Measurements from ENCODE around the gene BRMS1L. TPM values are rescaled to one million over a fixed set of nuclear protein-coding genes. Genes with fewer than 3 reads are reported as not detected.

The BRMS1L gene
- total and polyA plus RNA-seq, 5 donors = 9.3 to 15.8 (median 14.8) TPM

DNA sequence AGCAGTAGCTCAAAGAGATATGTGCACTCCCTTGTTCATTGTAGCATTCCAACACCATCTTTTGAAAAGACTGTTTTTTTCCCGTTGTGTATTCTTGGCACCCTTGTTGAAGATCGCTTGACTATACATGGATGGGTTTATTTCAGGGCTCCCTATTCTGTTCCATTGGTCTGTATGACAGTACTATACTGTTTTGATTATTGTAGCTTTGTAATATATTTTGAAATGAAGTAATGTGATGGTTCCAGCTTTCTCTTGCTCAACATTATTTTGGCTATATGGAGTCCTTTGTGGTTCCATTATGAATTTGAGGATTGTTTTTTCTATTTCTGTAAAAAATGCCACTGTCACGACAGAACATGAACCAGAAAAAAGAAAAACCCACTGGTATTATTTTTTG, 25.7 kb downstream of the BRMS1L start:
- DNase-seq (no peak), ATAC-seq (no peak)
- intact Hi-C loops (cut with DNase I) = no loop called here
- no peak overlapping the region for H3K4me3 ChIP-seq (ENCODE audit: low read length)
- H3K4me1 ChIP-seq (ENCODE audit: control insufficient read depth, insufficient read depth, low read length) = no peaks in the 10 kb centered on the region
- H3K27ac ChIP-seq (ENCODE audit: low read length) = no peak overlapping the region
- H3K27me3 ChIP-seq (ENCODE audit: control insufficient read depth, insufficient read depth) = no peaks in the 10 kb centered on the region
- no peaks in the 10 kb centered on the region for H3K9me3 ChIP-seq (ENCODE audit: control insufficient read depth, low read length)
- 98% methylated on average over 3 of the region's 3 CpGs for WGBS

DNA sequence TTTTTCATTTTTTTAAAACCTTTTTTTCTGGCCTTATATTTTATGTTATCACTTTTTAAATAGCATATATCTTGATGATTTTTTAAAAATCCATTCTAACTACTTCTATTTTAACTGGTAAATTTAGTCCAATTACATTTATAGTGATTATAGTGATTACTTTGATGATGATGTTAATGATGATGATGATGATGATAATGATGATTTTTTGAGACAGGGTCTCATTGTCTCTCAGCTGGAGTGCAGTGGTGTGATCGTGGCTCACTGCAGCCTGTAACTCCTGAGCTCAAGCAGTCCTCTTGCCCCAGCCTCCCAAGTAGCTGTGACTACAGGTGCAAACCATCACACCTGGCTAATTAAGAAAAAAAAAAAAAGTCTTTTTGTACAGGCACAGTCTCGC, 27.1 kb downstream of the BRMS1L start:
- H3K4me3 ChIP-seq (ENCODE audit: low read length) = no peak overlapping the region
- H3K9me3 ChIP-seq (ENCODE audit: control insufficient read depth, low read length) = no peaks in the 10 kb centered on the region
- DNase-seq = no peak
- intact Hi-C loops (cut with DNase I) = no loop called here
- no peak for ATAC-seq
- 98% methylated on average over 2 of the region's 2 CpGs for WGBS
- no peak overlapping the region for H3K27ac ChIP-seq (ENCODE audit: low read length)
- no peaks in the 10 kb centered on the region for H3K27me3 ChIP-seq (ENCODE audit: control insufficient read depth, insufficient read depth)
- no peaks in the 10 kb centered on the region for H3K4me1 ChIP-seq (ENCODE audit: control insufficient read depth, insufficient read depth, low read length)

DNA sequence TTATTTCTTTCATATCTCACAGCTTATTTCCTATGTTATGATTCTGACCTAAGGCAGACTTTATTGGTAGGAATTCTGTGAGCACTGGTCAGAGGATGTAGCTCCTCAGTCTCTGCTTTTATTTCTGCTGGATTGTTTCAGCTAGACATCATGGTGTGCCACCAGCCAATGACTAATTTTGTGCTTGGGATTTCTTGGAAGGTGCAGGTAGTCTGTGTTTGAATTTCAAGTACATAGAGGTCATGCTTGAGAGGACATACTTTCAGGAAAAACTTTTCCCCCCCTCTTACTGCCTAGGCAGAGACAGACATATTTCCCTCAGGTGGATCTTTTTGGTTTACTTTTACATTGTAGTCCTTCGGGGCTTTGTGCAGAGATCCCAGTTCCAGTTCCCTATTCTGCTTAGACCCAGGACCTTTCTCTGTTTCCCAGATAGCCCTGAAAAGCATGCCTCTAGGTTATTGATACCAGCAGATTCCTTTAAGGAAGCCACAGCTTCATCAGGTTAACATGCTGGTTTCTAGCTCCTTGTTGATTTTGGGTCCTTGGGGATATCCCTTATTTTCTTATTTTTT, 28.6 kb downstream of the BRMS1L start:
- WGBS = 78% methylated on average over 1 of the region's 1 CpG
- Histone ChIP-seq H3K27me3 (ENCODE audit: control insufficient read depth, insufficient read depth) (no peaks in the 10 kb centered on the region), H3K9me3 (ENCODE audit: control insufficient read depth, low read length) (no peaks in the 10 kb centered on the region), H3K27ac (ENCODE audit: low read length) (no peak overlapping the region), H3K4me1 (ENCODE audit: control insufficient read depth, insufficient read depth, low read length) (no peaks in the 10 kb centered on the region), H3K4me3 (ENCODE audit: low read length) (no peak overlapping the region)
- intact Hi-C loops (cut with DNase I) = no loop called here
- ATAC-seq = no peak
- no peak for DNase-seq

DNA sequence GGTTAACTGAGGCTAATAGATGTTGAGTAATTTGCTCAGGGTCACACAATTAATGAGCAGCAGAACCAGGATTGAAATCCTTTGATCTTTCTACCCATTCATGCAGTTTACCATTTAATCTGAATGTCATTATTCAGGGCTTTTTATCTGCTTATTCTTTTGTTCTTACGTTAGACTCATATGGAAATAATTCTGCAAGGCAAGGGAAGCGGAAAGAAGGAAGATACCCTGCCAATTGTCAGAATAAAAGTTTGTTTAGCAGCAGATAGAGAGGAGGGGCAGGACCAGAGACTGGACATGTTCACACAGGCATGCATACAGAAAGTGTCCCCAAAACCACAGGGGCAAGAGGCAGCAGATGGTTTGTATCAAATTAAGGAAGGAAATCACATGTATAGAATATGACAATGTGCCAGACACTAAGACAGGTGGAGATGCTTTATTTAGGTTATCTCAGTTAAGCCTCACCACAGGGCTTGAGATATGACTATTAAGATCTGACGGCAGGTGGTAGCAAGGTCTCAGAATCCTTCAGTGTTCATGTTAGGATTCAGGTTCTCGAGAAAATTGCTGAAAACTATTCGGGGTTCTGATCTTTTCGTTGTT, 29.8 kb downstream of the BRMS1L start:
- intact Hi-C loops (cut with DNase I) = no loop called here
- Histone ChIP-seq H3K27ac (ENCODE audit: low read length) (no peak overlapping the region), H3K4me3 (ENCODE audit: low read length) (no peak overlapping the region), H3K27me3 (ENCODE audit: control insufficient read depth, insufficient read depth) (no peaks in the 10 kb centered on the region), H3K4me1 (ENCODE audit: control insufficient read depth, insufficient read depth, low read length) (no peaks in the 10 kb centered on the region), H3K9me3 (ENCODE audit: control insufficient read depth, low read length) (no peaks in the 10 kb centered on the region)
- WGBS = 83% methylated on average over 6 of the region's 6 CpGs
- no peak for DNase-seq
- ATAC-seq = no peak

DNA sequence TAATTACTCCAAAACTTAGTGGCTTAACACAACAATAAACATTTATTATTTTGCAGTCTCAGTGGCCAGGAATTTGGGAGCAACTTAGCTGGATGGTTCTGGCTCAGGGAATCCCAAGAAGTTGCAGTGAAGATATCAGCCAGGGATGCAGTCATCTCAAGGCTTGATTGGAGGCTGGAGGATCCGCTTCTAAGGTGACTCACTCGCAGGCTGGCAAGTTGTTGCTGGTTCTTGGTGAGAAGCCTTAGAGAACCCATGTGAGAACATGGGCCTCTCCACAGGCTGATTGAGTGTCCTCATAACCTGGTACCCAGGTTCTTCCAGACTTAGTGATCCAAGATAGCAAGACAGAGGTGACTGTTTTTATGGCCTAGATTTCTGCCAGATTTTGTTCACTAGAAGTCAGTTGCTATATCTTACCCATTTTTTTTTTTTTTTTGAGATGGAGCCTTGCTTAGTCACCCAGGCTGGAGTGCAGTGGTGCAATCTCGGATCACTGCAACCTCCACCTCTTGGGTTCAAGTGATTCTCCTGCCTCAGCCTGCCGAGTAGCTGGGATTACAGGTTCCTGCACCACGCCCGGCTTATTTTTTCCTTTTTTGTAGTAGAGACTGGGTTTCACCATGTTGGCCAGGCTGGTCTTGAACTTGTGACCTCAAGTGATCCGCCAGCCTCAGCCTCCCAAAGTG, 32.5 kb downstream of the BRMS1L start:
- intact Hi-C loops (cut with DNase I) = no loop called here
- H3K4me3 ChIP-seq (ENCODE audit: low read length) = no peak overlapping the region
- H3K27ac ChIP-seq (ENCODE audit: low read length) = no peak overlapping the region
- no peaks in the 10 kb centered on the region for H3K27me3 ChIP-seq (ENCODE audit: control insufficient read depth, insufficient read depth)
- DNase-seq = no peak
- WGBS = 96% methylated on average over 7 of the region's 7 CpGs
- no peaks in the 10 kb centered on the region for H3K9me3 ChIP-seq (ENCODE audit: control insufficient read depth, low read length)
- no peak for ATAC-seq
- no peaks in the 10 kb centered on the region for H3K4me1 ChIP-seq (ENCODE audit: control insufficient read depth, insufficient read depth, low read length)

DNA sequence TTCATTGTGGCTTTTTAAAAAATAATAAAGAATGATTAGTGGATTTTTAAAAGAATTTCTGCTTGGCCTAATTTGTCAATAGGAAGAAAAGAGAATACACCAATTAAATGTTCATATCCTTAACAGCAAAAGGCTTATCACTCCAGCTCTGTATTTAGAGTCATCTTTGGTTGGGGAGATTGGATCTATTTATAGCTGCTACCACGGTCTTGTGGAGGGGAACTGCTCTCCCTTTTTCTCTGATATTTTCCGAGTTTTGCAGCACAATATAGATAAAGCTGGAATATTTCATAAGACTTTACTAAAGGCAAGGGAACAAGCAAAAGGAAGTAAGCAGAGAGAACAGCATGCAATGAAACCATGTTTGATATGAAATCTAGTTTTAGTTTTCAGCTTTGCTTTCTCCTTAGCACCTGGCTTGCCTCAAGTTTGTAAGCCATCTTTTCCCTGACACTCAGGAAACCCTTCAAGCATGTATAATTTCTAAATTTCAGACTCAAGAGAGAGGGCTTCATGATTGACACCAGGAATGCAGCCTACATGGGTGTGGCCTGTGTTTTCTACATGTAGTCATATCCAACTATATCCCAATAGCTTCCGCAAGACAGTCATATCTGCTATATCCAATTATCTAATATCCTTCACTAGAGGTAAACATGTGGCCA, 35.2 kb downstream of the BRMS1L start:
- peak; percentile 31 to 52 for ATAC-seq
- intact Hi-C loops (cut with DNase I) = no loop called here
- Histone ChIP-seq H3K4me1 (ENCODE audit: control insufficient read depth, insufficient read depth, low read length) (no peaks in the 10 kb centered on the region), H3K4me3 (ENCODE audit: low read length) (no peak overlapping the region), H3K9me3 (ENCODE audit: control insufficient read depth, low read length) (no peaks in the 10 kb centered on the region), H3K27ac (ENCODE audit: low read length) (no peak overlapping the region), H3K27me3 (ENCODE audit: control insufficient read depth, insufficient read depth) (no peaks in the 10 kb centered on the region)
- 45% methylated on average over 3 of the region's 3 CpGs for WGBS
- no peak for DNase-seq

DNA sequence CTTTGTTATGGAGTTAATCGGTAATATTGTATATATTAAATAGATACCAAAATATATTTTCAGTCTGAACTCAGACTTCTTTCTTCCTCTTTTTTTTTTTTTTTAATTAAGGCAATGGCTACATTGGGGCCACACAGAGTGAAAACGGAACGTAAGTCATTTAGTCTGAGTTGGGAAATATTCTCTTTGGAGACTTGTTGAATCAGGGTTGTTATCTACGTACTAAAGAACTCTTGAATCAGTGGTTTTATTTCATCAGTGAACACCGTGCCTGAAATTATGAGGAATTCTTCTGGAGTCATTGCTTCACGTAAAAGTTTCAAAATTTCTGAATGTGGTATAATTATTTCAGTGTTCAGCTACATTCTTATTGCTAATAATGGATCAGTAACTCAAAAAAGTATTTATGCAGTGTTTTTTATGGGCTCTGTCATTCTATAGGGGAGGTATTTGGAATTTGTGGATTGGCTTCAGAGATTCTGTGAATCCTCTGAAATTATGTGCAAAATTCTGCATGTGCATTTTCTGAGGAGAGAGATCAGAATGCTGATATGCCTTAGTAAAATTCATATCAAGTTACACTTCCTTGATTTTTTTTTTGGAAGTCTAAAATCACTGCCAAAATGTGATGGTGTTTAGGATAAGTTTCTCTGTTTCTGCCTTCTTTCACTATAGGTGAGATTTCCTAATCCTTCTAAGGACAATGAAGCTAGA, 39.6 kb downstream of the BRMS1L start:
- Histone ChIP-seq H3K27me3 (ENCODE audit: control insufficient read depth, insufficient read depth) (no peaks in the 10 kb centered on the region), H3K27ac (ENCODE audit: low read length) (no peak overlapping the region), H3K4me3 (ENCODE audit: low read length) (no peak overlapping the region), H3K9me3 (ENCODE audit: control insufficient read depth, low read length) (no peaks in the 10 kb centered on the region), H3K4me1 (ENCODE audit: control insufficient read depth, insufficient read depth, low read length) (no peaks in the 10 kb centered on the region)
- DNase-seq (no peak), ATAC-seq (no peak)
- 90% methylated on average over 6 of the region's 6 CpGs for whole genome bisulfite sequencing
- intact Hi-C loops (cut with DNase I) = no loop called here

DNA sequence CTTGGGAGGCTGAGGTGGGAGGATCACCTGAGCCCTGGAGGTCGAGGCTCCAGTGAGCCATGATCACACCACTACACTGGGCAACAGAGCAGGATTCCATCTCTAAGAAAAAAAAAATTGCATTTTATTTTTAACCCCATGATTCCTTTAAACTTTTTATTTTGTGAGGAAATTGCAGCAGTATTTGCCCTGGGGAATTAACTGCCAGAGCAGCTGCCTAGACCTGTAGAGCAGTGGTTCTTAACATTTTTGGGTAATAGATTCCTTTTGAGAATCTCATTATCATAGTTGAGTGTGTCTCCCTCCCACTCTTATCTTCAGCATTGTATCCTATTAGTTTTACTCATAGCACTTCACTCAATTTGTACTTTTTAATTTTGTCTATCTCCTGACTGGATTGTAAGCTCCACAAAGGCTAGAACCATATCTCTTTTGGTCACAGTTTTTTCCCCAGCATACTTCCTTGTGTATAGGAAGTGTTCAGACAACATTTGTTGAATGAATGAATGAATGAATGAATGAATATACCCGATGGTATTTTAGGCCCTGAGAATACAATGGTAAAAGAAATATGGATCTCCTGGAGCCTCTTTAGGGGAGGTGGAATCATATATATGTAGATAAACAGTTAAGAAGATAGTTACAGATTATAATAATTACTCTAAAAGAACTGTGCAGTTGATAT, 40.6 kb downstream of the BRMS1L start:
- no peak for DNase-seq
- ATAC-seq = no peak
- Histone ChIP-seq H3K27me3 (ENCODE audit: control insufficient read depth, insufficient read depth) (no peaks in the 10 kb centered on the region), H3K4me1 (ENCODE audit: control insufficient read depth, insufficient read depth, low read length) (no peaks in the 10 kb centered on the region), H3K4me3 (ENCODE audit: low read length) (no peak overlapping the region), H3K27ac (ENCODE audit: low read length) (no peak overlapping the region), H3K9me3 (ENCODE audit: control insufficient read depth, low read length) (no peaks in the 10 kb centered on the region)
- intact Hi-C loops (cut with DNase I) = no loop called here
- 73% methylated on average over 2 of the region's 2 CpGs for WGBS

DNA sequence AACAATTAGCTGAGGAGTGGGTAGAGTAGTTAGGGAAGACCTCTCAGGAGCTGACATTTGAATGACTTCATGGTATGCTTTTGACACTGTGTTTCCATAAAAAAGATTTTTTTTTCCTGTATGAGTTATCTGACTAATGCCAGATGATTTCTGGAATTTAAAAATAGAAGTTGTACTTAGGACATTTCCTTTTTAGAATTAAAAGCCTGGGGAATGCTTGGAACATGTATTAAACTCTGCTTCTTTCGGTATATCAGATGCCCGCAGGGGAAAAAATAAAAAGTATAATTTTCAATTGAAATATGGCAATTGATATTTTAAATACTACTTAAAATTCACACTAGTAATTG, 41.1 kb downstream of the BRMS1L start:
- intact Hi-C loops (cut with DNase I) = no loop called here
- H3K4me3 ChIP-seq (ENCODE audit: low read length) = no peak overlapping the region
- no peak overlapping the region for H3K27ac ChIP-seq (ENCODE audit: low read length)
- H3K27me3 ChIP-seq (ENCODE audit: control insufficient read depth, insufficient read depth) = no peaks in the 10 kb centered on the region
- no peak for ATAC-seq
- DNase-seq = no peak
- H3K4me1 ChIP-seq (ENCODE audit: control insufficient read depth, insufficient read depth, low read length) = no peaks in the 10 kb centered on the region
- 51% methylated on average over 2 of the region's 2 CpGs for WGBS
- H3K9me3 ChIP-seq (ENCODE audit: control insufficient read depth, low read length) = no peaks in the 10 kb centered on the region

DNA sequence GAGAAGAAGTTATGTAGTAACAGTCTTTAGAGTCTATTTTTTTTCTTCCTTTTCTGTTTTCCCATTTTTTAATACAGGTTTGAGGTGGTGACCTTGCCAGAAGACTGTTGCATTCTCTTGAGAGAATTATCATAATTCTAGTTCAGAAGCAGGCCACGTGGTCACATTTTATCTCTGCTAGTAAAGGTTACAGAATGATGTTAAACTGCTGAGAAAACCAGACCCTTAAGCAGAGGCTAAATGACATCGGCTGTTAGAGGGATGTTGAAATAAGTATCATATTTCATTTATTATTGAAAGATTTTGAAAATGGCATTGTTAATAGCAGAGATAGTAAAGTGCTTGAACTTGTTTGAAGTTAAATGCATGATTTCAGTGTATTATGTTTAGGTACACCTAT, 49.2 kb downstream of the BRMS1L start:
- H3K9me3 ChIP-seq (ENCODE audit: control insufficient read depth, low read length) = no peaks in the 10 kb centered on the region
- no peak for DNase-seq
- H3K27ac ChIP-seq (ENCODE audit: low read length) = no peak overlapping the region
- no peak for ATAC-seq
- H3K4me3 ChIP-seq (ENCODE audit: low read length) = no peak overlapping the region
- no peaks in the 10 kb centered on the region for H3K4me1 ChIP-seq (ENCODE audit: control insufficient read depth, insufficient read depth, low read length)
- 54% methylated on average over 2 of the region's 2 CpGs for WGBS
- no peaks in the 10 kb centered on the region for H3K27me3 ChIP-seq (ENCODE audit: control insufficient read depth, insufficient read depth)
- intact Hi-C loops (cut with DNase I) = no loop called here

Measured in right cardiac atrium (tissue), 5 donors.